PC-3 (cell line): ENCODE measurements around the gene TMEM37. TPM values are rescaled to one million over a fixed set of nuclear protein-coding genes. Genes with fewer than 3 reads are reported as not detected.

Source experiments
- ATAC-seq: fragments of 200-7000 bp; cut with Tn5 transposase; 2 replicates; pipeline ENCODE4 v1.9.1; 2020; ENCODE audit warnings: mild to moderate bottlenecking, moderate library complexity
- BruUV-seq: library from RNA; stranded (reverse); fragments of 400-500 nt; replicated peaks from 2 replicates; lab custom pipeline; 2021; lab: Mats Ljungman, UMichigan
- CTCF ChIA-PET: fragments of 300-600 bp; sonication (Branson Sonifier 250); formaldehyde crosslinking; loops from one replicate; lab custom pipeline; 2022; ENCODE audit warnings: antibody characterized with exemption; lab: Charles Lee
- POLR2A ChIA-PET: fragments of 300-600 bp; sonication (Branson Sonifier 250); formaldehyde crosslinking; loops from one replicate; lab custom pipeline; 2022; ENCODE audit warnings: antibody characterized with exemption; ENCODE audit not compliant: unreplicated experiment; lab: Charles Lee
- DNase-seq: peaks from one replicate; pipeline ENCODE4 v3.0.0-alpha.2; 2015
- H2AFZ ChIP-seq: fragments of 300-600 bp; sonication (generic); 2 replicates; pipeline ENCODE4 v1.6.0; 2016; ENCODE audit warnings: antibody characterized with exemption, low read length
- H3F3A ChIP-seq: fragments of 300-600 bp; sonication (generic); one replicate; pipeline ENCODE4 v1.6.0; 2017; ENCODE audit warnings: antibody characterized with exemption, low read length, control low read depth, mild to moderate bottlenecking; ENCODE audit not compliant: unreplicated experiment
- H3K27ac ChIP-seq: fragments of 300-600 bp; sonication (generic); 2 replicates; pipeline ENCODE4 v1.5.1; 2016; ENCODE audit warnings: mild to moderate bottlenecking, low read length
- H3K27me3 ChIP-seq: fragments of 300-600 bp; sonication (generic); 2 replicates; pipeline ENCODE4 v1.6.1; 2016; ENCODE audit warnings: low read length, mixed read lengths
- H3K36me3 ChIP-seq: fragments of 300-600 bp; sonication (generic); 2 replicates; pipeline ENCODE4 v1.6.1; 2016; ENCODE audit warnings: low read depth, mixed run types, low read length, mixed read lengths
- H3K4me1 ChIP-seq: fragments of 300-600 bp; sonication (generic); 2 replicates; pipeline ENCODE4 v1.5.1; 2016; ENCODE audit warnings: low read length; ENCODE audit not compliant: insufficient read depth
- H3K4me2 ChIP-seq: fragments of 300-600 bp; sonication (generic); 2 replicates; pipeline ENCODE4 v1.6.0; 2016; ENCODE audit warnings: low read length
- H3K4me3 ChIP-seq: fragments of 300-600 bp; sonication (generic); 2 replicates; pipeline ENCODE4 v1.5.1; 2016; ENCODE audit warnings: mild to moderate bottlenecking, low read length, mixed read lengths
- H3K79me2 ChIP-seq: fragments of 300-600 bp; sonication (generic); 2 replicates; pipeline ENCODE4 v1.6.1; 2017; ENCODE audit warnings: low read length, mixed read lengths
- H3K9ac ChIP-seq: fragments of 300-600 bp; sonication (generic); 2 replicates; pipeline ENCODE4 v1.6.0; 2016; ENCODE audit warnings: mild to moderate bottlenecking, low read length
- H3K9me2 ChIP-seq: fragments of 300-600 bp; sonication (generic); replicated peaks from 2 replicates; pipeline ENCODE4 v1.6.1; 2016; ENCODE audit warnings: mixed run types, low read length, mixed read lengths
- H3K9me3 ChIP-seq: fragments of 300-600 bp; sonication (generic); 2 replicates; pipeline ENCODE4 v1.6.1; 2016; ENCODE audit warnings: low read length, mixed read lengths
- H4K20me1 ChIP-seq: fragments of 300-600 bp; sonication (generic); 2 replicates; pipeline ENCODE4 v1.6.1; 2016; ENCODE audit warnings: low read length, mixed read lengths
- EZH2 ChIP-seq: fragments of 300-600 bp; sonication (generic); IDR thresholded peaks from one replicate; pipeline ENCODE4 v1.6.1; 2017; ENCODE audit warnings: antibody characterized with exemption, mild to moderate bottlenecking, low read length; ENCODE audit not compliant: unreplicated experiment
- EZH2phosphoT487 ChIP-seq: fragments of 300-600 bp; sonication (generic); IDR thresholded peaks from 2 replicates; pipeline ENCODE4 v1.6.1; 2018; ENCODE audit warnings: mild to moderate bottlenecking, antibody characterized with exemption, low read length, borderline replicate concordance
- intact Hi-C: fragments of 100-400 bp; cut with micrococcal nuclease; formaldehyde crosslinking; loops from 2 replicates; pipeline ENCODE4 v1.9.0; 2023
- total RNA-seq: library from RNA; depleted of rRNA; stranded (reverse); fragments of >200 nt; gene quantifications from 2 replicates; pipeline ENCODE4 v1.2.3, GENCODE V29; 2014
- TF ChIP-seq, protein P1 (sequence below): fragments of 300-600 bp; sonication (generic); conservative IDR thresholded peaks from 2 replicates; pipeline ENCODE4 v1.5.1; 2017; ENCODE audit warnings: antibody characterized with exemption, low read depth, mild to moderate bottlenecking, low read length

Gene TMEM37
- total RNA-seq, 1 experiment from 2014 or later, result 0.26 TPM

DNA sequence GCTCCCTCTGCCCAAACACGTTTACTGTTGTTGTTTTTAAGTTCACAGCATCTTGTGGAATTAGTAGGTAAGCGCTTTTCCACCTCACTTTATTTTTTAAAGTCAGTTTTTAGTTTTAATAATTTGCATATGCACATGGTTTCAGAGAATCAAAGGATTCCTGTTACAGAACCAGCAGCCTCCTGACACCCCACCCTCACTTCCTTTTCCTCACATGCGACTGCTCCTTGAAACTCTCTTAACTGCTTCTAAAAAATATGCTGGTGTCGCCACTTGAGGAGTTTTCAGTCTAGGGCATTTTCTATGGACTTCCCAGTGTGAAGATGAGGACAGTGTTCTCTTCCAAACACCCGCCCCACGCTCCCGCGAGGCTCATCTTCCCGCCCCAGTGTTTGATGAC, 14.4 kb downstream of the TMEM37 start:
- H3K4me3 ChIP-seq, result no peak overlapping the region
- no peaks in the 10 kb centered on the region for H4K20me1 ChIP-seq
- H3K36me3 ChIP-seq, result no peaks in the 10 kb centered on the region
- ATAC-seq, result no peak
- H3K4me1 ChIP-seq, result no peaks in the 10 kb centered on the region
- H3K9me3 ChIP-seq, result no peaks in the 10 kb centered on the region
- H3F3A ChIP-seq, result no peaks in the 10 kb centered on the region
- intact Hi-C loops, result no loop called here
- peaks cover 50% of the 10 kb centered on the region for H3K27me3 ChIP-seq
- no peak overlapping the region for H2AFZ ChIP-seq
- no peak for TF ChIP-seq EZH2phosphoT487
- TF ChIP-seq, protein P1, sequence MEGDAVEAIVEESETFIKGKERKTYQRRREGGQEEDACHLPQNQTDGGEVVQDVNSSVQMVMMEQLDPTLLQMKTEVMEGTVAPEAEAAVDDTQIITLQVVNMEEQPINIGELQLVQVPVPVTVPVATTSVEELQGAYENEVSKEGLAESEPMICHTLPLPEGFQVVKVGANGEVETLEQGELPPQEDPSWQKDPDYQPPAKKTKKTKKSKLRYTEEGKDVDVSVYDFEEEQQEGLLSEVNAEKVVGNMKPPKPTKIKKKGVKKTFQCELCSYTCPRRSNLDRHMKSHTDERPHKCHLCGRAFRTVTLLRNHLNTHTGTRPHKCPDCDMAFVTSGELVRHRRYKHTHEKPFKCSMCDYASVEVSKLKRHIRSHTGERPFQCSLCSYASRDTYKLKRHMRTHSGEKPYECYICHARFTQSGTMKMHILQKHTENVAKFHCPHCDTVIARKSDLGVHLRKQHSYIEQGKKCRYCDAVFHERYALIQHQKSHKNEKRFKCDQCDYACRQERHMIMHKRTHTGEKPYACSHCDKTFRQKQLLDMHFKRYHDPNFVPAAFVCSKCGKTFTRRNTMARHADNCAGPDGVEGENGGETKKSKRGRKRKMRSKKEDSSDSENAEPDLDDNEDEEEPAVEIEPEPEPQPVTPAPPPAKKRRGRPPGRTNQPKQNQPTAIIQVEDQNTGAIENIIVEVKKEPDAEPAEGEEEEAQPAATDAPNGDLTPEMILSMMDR, result no peak
- TF ChIP-seq EZH2, result no peak
- H3K9me2 ChIP-seq, result no peaks in the 10 kb centered on the region
- no peak for DNase-seq
- no peak overlapping the region for H3K4me2 ChIP-seq
- no TSS peak for BruUV-seq
- H3K9ac ChIP-seq, result no peak overlapping the region
- H3K27ac ChIP-seq, result no peak overlapping the region
- POLR2A ChIA-PET, result no interaction called here
- H3K79me2 ChIP-seq, result no peaks in the 10 kb centered on the region
- CTCF ChIA-PET, result no interaction called here

DNA sequence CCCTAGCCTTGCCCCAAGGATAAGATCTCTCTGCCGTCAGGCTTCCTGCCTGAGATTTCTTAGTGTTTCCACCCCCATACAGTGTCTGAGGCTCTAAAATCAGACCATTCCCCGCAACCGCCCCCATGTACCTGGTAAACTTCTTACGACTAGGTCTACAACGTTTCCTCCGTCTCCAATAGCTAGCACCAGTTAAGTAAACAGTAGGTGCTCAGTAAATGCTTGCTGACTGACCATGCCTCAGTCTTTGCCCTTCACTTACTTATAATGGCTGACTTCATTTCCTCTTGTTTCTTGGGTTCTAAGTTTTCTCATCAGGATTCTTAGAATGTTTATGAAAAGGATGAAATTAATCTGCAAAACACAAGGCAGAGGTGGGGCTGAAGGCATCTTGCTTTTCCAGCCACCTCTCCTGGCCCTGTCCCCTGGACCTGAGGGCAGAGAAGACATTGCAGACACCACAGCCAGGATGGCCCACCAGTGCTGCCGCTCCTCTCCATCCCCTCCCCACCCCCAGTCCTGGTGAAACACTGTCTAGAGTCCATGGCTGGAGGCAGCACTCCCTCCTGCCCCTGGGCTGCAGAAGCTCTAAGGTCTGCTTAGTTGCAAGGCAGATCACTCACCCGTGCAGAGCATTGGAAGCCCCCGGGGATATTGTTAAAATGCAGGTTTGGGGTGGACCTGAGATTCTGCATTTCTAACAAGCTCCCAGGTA, 16.9 kb downstream of the TMEM37 start:
- H3K9me2 ChIP-seq, result no peaks in the 10 kb centered on the region

DNA sequence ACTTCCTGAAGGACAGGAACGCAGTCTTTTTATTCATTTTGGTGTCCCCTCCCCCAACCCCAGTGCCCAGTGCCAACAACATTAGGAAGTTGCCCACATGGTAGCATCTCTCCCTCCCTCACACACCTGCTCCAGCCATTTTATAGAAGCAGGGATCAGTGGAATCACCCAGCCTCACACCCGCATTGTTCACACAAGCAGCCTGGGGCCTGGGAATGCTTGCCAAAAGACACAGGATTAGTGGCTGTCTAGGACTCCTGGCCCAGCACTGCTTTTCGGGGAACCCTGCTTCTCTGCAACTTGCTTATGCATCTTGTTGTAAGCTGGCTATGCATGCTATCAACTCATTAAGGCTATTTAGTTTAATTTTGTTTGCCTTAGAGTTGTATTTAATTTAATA, 17.9 kb downstream of the TMEM37 start:
- Histone ChIP-seq H3F3A (no peaks in the 10 kb centered on the region), H3K4me3 (no peak overlapping the region), H3K79me2 (no peaks in the 10 kb centered on the region), H4K20me1 (no peaks in the 10 kb centered on the region), H3K9ac (no peak overlapping the region), H3K9me2 (no peaks in the 10 kb centered on the region), H3K27ac (no peak overlapping the region), H3K27me3 (peaks cover 85% of the 10 kb centered on the region), H3K4me1 (no peaks in the 10 kb centered on the region), H3K36me3 (no peaks in the 10 kb centered on the region), H2AFZ (no peak overlapping the region), H3K9me3 (no peaks in the 10 kb centered on the region), H3K4me2 (no peak overlapping the region)
- CTCF ChIA-PET, result no interaction called here
- DNase-seq (no peak), ATAC-seq (no peak)
- intact Hi-C loops, result no loop called here
- TF ChIP-seq EZH2 (no peak), EZH2phosphoT487 (no peak)
- TF ChIP-seq, protein P1, result no peak
- no TSS peak for BruUV-seq
- POLR2A ChIA-PET, result no interaction called here

More for the DNA sequence above, 16.9 kb downstream of the TMEM37 start:
- no peaks in the 10 kb centered on the region for H3K36me3 ChIP-seq
- H3K4me1 ChIP-seq, result no peaks in the 10 kb centered on the region
- H3K4me3 ChIP-seq, result no peak overlapping the region
- H3K9ac ChIP-seq, result no peak overlapping the region
- H3K27ac ChIP-seq, result no peak overlapping the region
- H3K4me2 ChIP-seq, result no peak overlapping the region
- H3K27me3 ChIP-seq, result peaks cover 76% of the 10 kb centered on the region
- intact Hi-C loops, result no loop called here
- no peaks in the 10 kb centered on the region for H3K9me3 ChIP-seq
- H3F3A ChIP-seq, result no peaks in the 10 kb centered on the region
- no TSS peak for BruUV-seq
- DNase-seq (no peak), ATAC-seq (no peak)
- H4K20me1 ChIP-seq, result no peaks in the 10 kb centered on the region
- H3K79me2 ChIP-seq, result no peaks in the 10 kb centered on the region
- TF ChIP-seq EZH2 (no peak), EZH2phosphoT487 (no peak)
- TF ChIP-seq, protein P1, result no peak
- ChIA-PET CTCF (no interaction called here), POLR2A (no interaction called here)
- H2AFZ ChIP-seq, result no peak overlapping the region
